ENCODE results near the gene RMDN2.

GRCh38 chr2:38066421-38067115 lies 141.5 kb downstream of the RMDN2 start:
- TF ChIP-seq CTCF (IDR thresholded peaks at IDR 0.05) = no peak
- no peak for TF ChIP-seq ZFP36 (IDR thresholded peaks at IDR 0.05; ENCODE audit: borderline replicate concordance, partially characterized antibody)
- TF ChIP-seq HMGXB4 (CRISPR knock-in tag; IDR thresholded peaks at IDR 0.05; ENCODE audit: borderline replicate concordance) = no peak
- no peak for TF ChIP-seq MAZ (IDR thresholded peaks at IDR 0.05; ENCODE audit: borderline replicate concordance, low read depth, low read length)
- TF ChIP-seq BCL3 (IDR thresholded peaks at IDR 0.05) = no peak
- no peak for TF ChIP-seq RFX5 (IDR thresholded peaks at IDR 0.05)
- no peak for TF ChIP-seq POLR2A (IDR thresholded peaks at IDR 0.05; ENCODE audit: low read length)
- TF ChIP-seq CHD4 (IDR thresholded peaks at IDR 0.05; ENCODE audit: borderline replicate concordance) = no peak
- no peak for TF ChIP-seq GATA3 (IDR thresholded peaks at IDR 0.05; ENCODE audit: borderline replicate concordance)
- no peak for TF ChIP-seq KDM5A (IDR thresholded peaks at IDR 0.05)
- TF ChIP-seq MAFK (IDR thresholded peaks at IDR 0.05; ENCODE audit: partially characterized antibody) = no peak
- no peak for TF ChIP-seq USF2 (IDR thresholded peaks at IDR 0.05)
- no peak for TF ChIP-seq ZNF302 (CRISPR knock-in tag; IDR thresholded peaks at IDR 0.05)
- TF ChIP-seq ZSCAN20 (CRISPR knock-in tag; IDR thresholded peaks at IDR 0.05) = no peak
